PC-9 (cell line): ENCODE measurements around the gene ITSN2.
"Not testable (repeated sequence)": the region's sequence is repeated elsewhere in the genome, so short reads cannot be mapped to it uniquely, and the experiment has no call there.

Experiments used
- EZH2 ChIP-seq: fragments of 200-600 bp; sonication (generic); IDR thresholded peaks from 2 replicates; pipeline ENCODE4 v1.8.0; 2017; ENCODE audit warnings: antibody characterized with exemption, low read depth
- TF ChIP-seq, protein P1 (sequence below): fragments of 200-600 bp; sonication (generic); conservative IDR thresholded peaks from 2 replicates; pipeline ENCODE4 v1.6.1; 2017; ENCODE audit warnings: mixed run types, antibody characterized with exemption, mild to moderate bottlenecking, moderate library complexity

DNA sequence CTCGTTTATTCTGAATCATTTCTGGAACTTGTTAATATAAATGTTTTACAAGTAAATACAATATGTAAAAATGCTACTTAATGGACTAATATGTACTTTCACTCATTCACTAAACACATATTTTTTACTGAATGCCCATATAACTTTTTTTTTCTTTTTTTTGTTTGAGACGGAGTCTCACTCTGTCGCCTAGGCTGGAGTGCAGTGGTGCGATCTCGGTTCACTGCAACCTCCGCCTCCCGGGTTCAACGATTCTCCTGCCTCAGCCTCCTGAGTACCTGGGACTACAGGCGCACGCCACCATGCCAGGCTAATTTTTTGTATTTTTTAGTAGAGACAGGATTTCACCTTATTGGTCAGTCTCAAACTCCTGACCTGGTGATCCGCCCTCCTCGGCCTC, 2.6 kb downstream of the ITSN2 start:
- TF ChIP-seq EZH2, result not testable (repeated sequence)
- TF ChIP-seq, protein P1, sequence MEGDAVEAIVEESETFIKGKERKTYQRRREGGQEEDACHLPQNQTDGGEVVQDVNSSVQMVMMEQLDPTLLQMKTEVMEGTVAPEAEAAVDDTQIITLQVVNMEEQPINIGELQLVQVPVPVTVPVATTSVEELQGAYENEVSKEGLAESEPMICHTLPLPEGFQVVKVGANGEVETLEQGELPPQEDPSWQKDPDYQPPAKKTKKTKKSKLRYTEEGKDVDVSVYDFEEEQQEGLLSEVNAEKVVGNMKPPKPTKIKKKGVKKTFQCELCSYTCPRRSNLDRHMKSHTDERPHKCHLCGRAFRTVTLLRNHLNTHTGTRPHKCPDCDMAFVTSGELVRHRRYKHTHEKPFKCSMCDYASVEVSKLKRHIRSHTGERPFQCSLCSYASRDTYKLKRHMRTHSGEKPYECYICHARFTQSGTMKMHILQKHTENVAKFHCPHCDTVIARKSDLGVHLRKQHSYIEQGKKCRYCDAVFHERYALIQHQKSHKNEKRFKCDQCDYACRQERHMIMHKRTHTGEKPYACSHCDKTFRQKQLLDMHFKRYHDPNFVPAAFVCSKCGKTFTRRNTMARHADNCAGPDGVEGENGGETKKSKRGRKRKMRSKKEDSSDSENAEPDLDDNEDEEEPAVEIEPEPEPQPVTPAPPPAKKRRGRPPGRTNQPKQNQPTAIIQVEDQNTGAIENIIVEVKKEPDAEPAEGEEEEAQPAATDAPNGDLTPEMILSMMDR, result not testable (repeated sequence)
